B cell (primary cell): ENCODE data around the gene PFKP.

Source experiments
- EZH2 ChIP-seq: IDR thresholded peaks from 2 replicates; pipeline ENCODE4 v1.6.1; 2012; ENCODE audit warnings: borderline replicate concordance, low read depth, mild to moderate bottlenecking, moderate library complexity, low read length; ENCODE audit not compliant: insufficient read depth, poor library complexity, severe bottlenecking
- TF ChIP-seq, protein P1 (sequence below): fragments of 200-600 bp; IDR thresholded peaks from one replicate; pipeline ENCODE4 v1.8.0; 2022; ENCODE audit warnings: antibody characterized with exemption, mild to moderate bottlenecking

DNA sequence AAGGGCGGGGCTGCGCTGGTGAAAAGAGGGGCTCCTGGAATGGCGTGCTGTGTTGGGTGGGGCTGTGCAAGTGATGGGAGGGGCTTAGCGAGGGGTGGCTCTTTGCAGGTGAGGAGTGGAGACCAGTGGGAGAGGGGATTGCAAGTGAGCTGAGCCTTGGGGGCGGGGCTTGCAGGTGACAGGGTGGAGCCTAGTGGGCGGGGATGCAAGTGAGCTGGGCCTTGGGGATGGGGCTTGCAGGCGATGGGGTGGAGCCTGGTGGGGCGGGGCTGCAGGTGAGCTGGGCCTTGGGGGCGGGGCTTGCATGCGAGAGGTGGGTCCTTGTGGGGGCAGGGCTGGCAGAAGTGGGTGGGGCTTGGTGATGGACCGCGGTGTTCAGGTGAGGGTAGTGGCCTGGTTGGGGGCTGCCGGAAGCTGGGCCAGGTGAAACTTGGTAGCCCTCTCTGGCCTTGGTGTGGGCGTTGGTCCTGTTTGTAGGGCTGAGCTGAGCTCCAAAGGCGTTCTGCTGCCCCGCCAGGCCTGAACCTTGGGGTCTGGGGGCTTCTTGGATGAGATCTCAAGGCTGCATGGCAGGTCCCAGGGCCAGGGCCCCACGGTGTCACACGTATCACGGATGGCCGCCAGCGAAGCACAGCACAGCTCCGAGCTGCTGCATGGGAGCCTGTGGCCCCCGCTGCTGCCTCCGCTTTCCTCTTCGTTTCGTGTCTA, 106.0 kb downstream of the PFKP start:
- TF ChIP-seq, protein P1, sequence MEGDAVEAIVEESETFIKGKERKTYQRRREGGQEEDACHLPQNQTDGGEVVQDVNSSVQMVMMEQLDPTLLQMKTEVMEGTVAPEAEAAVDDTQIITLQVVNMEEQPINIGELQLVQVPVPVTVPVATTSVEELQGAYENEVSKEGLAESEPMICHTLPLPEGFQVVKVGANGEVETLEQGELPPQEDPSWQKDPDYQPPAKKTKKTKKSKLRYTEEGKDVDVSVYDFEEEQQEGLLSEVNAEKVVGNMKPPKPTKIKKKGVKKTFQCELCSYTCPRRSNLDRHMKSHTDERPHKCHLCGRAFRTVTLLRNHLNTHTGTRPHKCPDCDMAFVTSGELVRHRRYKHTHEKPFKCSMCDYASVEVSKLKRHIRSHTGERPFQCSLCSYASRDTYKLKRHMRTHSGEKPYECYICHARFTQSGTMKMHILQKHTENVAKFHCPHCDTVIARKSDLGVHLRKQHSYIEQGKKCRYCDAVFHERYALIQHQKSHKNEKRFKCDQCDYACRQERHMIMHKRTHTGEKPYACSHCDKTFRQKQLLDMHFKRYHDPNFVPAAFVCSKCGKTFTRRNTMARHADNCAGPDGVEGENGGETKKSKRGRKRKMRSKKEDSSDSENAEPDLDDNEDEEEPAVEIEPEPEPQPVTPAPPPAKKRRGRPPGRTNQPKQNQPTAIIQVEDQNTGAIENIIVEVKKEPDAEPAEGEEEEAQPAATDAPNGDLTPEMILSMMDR: no peak
- no peak for TF ChIP-seq EZH2
